Gastroesophageal sphincter (tissue), 3 donors: Measurements from ENCODE around the gene UEVLD.

Source experiments
- POLR2AphosphoS5 ChIP-seq: sonication (generic); formaldehyde crosslinking; IDR thresholded peaks from one replicate; pipeline ENCODE4 v1.6.1; 2017; ENCODE audit warnings: antibody characterized with exemption
- TF ChIP-seq, protein P1 (sequence below), 4 experiments: fragments of 200-600 bp in 2 of 4; fragments of 450-650 bp in 2 of 4; sonication (generic) in 1 of 4; IDR thresholded peaks; one replicate each; pipeline ENCODE4 v1.5.1; 2017 to 2019; ENCODE audit warnings: antibody characterized with exemption in 4 of 4, mild to moderate bottlenecking in 2 of 4, moderate library complexity in 2 of 4

DNA sequence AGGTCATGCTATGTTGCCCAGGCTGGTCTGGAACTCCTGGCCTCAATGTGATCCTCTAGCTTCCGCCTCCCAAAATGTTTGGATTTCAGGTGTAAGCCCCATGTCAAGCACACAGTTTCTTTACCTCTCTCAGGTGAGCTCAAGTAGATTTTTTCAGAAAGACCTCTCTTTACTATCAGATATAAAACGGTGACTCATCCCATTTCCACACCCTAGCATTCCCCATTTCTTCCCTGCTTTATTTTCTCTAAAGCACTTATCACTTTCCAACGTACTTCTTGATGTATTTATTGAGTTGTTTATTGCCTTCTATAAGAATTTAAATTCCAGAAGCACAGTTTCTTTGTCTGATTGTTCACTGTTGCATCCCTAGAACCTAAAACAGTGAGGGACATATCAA, 65.5 kb downstream of the UEVLD start:
- TF ChIP-seq, protein P1, sequence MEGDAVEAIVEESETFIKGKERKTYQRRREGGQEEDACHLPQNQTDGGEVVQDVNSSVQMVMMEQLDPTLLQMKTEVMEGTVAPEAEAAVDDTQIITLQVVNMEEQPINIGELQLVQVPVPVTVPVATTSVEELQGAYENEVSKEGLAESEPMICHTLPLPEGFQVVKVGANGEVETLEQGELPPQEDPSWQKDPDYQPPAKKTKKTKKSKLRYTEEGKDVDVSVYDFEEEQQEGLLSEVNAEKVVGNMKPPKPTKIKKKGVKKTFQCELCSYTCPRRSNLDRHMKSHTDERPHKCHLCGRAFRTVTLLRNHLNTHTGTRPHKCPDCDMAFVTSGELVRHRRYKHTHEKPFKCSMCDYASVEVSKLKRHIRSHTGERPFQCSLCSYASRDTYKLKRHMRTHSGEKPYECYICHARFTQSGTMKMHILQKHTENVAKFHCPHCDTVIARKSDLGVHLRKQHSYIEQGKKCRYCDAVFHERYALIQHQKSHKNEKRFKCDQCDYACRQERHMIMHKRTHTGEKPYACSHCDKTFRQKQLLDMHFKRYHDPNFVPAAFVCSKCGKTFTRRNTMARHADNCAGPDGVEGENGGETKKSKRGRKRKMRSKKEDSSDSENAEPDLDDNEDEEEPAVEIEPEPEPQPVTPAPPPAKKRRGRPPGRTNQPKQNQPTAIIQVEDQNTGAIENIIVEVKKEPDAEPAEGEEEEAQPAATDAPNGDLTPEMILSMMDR (IDR thresholded peaks at IDR 0.05), result no peak
- no peak for TF ChIP-seq POLR2AphosphoS5
